Chondrocyte (in vitro differentiated cells): ENCODE results near the gene ANKS3. TPM values are rescaled to one million over a fixed set of nuclear protein-coding genes. Genes with fewer than 3 reads are reported as not detected.

Experiments used
- DNase-seq: peaks from one replicate; pipeline ENCODE4 v3.0.0; 2021; ENCODE audit warnings: mixed read lengths, low spot score
- H3K27ac Mint-ChIP-seq: one replicate; pipeline ENCODE4 v1.8.0; 2021; ENCODE audit warnings: mild to moderate bottlenecking, moderate library complexity, mixed read lengths; ENCODE audit not compliant: unreplicated experiment
- H3K27me3 Mint-ChIP-seq: 2 replicates; pipeline ENCODE4 v1.8.0; 2021; ENCODE audit warnings: low read depth, mixed read lengths
- H3K36me3 Mint-ChIP-seq: 2 replicates; pipeline ENCODE4 v1.8.0; 2021; ENCODE audit warnings: low read depth, mixed read lengths
- H3K4me1 Mint-ChIP-seq: 2 replicates; pipeline ENCODE4 v1.8.0; 2021; ENCODE audit warnings: low read depth, mild to moderate bottlenecking, mixed read lengths
- H3K4me3 Mint-ChIP-seq: one replicate; pipeline ENCODE4 v1.8.0; 2021; ENCODE audit warnings: mild to moderate bottlenecking, moderate library complexity, mixed read lengths; ENCODE audit not compliant: unreplicated experiment
- H3K9me3 Mint-ChIP-seq: 2 replicates; pipeline ENCODE4 v1.8.0; 2021; ENCODE audit warnings: low read depth, mixed read lengths
- CTCF ChIP-seq: fragments of 200-600 bp; sonication (generic); IDR thresholded peaks from 2 replicates; pipeline ENCODE4 v1.5.0; 2021; ENCODE audit warnings: antibody characterized with exemption, mild to moderate bottlenecking, moderate library complexity
- total RNA-seq: library from RNA; stranded (reverse); gene quantifications from 3 replicates; pipeline ENCODE4 v1.2.1, GENCODE V29; 2021

ANKS3 gene
- total RNA-seq, 1 donor from 2014 or later: 21.8 TPM

GRCh38 chr16:4677390-4677789, 56.7 kb downstream of the ANKS3 start:
- Mint-ChIP-seq H3K4me3 (no peak overlapping the region), H3K36me3 (peaks cover 9% of the 10 kb centered on the region), H3K9me3 (no peaks in the 10 kb centered on the region), H3K27ac (no peak overlapping the region), H3K4me1 (no peaks in the 10 kb centered on the region), H3K27me3 (no peaks in the 10 kb centered on the region)
- TF ChIP-seq CTCF: no peak
- no peak for DNase-seq

- Mint-ChIP-seq H3K4me1 (no peaks in the 10 kb centered on the region), H3K36me3 (peaks cover 9% of the 10 kb centered on the region), H3K27ac (no peak overlapping the region), H3K4me3 (no peak overlapping the region), H3K9me3 (no peaks in the 10 kb centered on the region), H3K27me3 (no peaks in the 10 kb centered on the region)
- no peak for DNase-seq
- TF ChIP-seq CTCF: no peak
Measured at GRCh38 chr16:4676831-4677230, 57.2 kb downstream of the ANKS3 start.

DNA sequence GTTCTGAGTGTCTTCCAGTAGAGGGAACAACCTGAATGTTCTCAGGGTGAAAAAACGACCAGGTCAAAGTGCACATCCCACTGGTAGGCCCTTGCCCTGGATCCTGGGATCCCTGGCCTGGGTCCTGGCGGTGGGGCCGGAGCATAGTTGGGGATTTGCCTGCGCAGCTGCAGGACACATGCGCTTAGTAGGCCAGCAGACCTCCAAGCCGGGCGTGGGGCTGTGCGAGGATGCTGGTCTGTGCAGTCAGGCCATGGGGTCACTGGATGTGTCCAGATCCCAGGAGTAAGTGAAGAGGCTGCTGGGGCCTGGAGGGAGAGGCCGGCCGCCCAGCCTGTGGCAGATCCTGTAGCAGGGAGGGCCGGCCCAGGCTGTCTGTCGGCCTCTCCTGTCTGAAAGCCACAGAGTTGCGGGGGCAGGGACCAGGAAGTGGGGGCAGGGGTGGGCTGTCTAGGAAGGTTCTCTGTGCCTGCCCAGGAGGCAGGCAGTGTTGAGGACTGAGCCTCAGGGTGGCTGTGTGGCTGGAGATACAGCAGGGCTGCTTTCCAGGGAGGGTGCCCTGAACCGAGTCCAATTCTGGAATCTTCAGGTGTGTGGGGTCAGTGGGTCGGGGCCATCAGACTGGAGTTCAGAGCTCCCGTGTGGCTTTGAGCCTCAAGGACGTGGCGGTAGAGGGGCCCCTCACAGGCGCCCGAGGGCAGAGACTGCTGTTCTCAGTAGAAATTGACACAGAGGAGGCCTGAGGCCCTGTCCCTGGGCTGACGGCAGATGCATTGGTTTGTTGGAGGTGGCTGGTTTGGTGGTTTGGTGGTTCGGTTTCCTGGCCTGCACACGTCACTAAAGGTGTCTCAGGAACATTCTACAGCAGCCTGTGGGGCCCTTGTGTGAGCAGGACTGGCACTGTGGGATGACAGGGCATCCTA, 57.9 kb downstream of the ANKS3 start:
- Mint-ChIP-seq H3K4me3 (no peak overlapping the region), H3K4me1 (no peaks in the 10 kb centered on the region), H3K9me3 (no peaks in the 10 kb centered on the region), H3K27me3 (no peaks in the 10 kb centered on the region), H3K27ac (peak overlapping the region; percentile 36), H3K36me3 (peaks cover 9% of the 10 kb centered on the region)
- no peak for DNase-seq
- no peak for TF ChIP-seq CTCF

GRCh38 chr16:4674926-4675530, 59.0 kb downstream of the ANKS3 start:
- H3K27ac Mint-ChIP-seq: no peak overlapping the region
- no peaks in the 10 kb centered on the region for H3K27me3 Mint-ChIP-seq
- no peak for TF ChIP-seq CTCF
- H3K4me1 Mint-ChIP-seq: no peaks in the 10 kb centered on the region
- H3K36me3 Mint-ChIP-seq: peaks cover 7% of the 10 kb centered on the region
- no peak overlapping the region for H3K4me3 Mint-ChIP-seq
- no peak for DNase-seq
- H3K9me3 Mint-ChIP-seq: no peaks in the 10 kb centered on the region

DNA sequence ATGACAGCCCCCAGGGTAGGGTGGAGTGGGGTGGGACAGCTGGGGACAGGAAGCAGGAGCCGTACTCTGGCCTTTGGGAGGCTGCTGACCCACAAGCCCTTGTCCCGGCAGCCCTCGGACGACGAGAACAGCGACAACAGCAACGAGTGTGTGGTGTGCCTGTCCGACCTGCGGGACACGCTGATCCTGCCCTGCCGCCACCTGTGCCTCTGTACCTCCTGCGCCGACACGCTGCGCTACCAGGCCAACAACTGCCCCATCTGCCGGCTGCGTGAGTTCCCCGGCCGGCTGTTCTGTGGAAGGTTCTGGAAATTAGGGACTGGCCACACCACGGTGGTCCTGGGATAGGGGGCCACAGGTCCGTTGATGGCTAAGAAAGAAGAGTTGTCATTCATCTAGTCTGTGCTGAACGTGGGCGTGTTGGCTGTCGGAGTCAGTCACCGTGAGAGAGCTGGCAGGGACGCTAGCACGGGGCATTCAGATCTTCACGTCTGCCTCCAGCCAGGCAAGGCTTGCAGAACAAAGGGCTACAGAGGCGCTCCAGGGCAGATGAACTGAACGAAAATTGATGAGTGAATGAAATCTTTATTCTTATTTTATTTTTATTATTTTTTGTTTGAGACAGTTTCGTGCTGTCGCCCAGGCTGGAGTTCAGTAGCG, 60.6 kb downstream of the ANKS3 start:
- no peak for TF ChIP-seq CTCF
- DNase-seq: no peak
- Mint-ChIP-seq H3K4me3 (no peak overlapping the region), H3K9me3 (no peaks in the 10 kb centered on the region), H3K36me3 (peaks cover 11% of the 10 kb centered on the region), H3K27me3 (no peaks in the 10 kb centered on the region), H3K27ac (no peak overlapping the region), H3K4me1 (no peaks in the 10 kb centered on the region)
